GM12864 (cell line): Measurements from ENCODE around the gene NFIA.

Experiments
- DNase-seq: peaks from one replicate; pipeline ENCODE4 v3.0.0-alpha.2; 2011; ENCODE audit warnings: low read depth
- H3K4me3 ChIP-seq: 2 replicates; pipeline ENCODE4 v1.5.1; 2011; ENCODE audit warnings: mild to moderate bottlenecking, low read depth, low read length, control low read depth
- TF ChIP-seq, protein P1 (sequence below): IDR thresholded peaks from 2 replicates; pipeline ENCODE4 v1.5.1; 2011; ENCODE audit warnings: low read depth, mild to moderate bottlenecking, moderate library complexity, low read length, control low read depth, inconsistent platforms; ENCODE audit errors: missing control alignments

The NFIA gene

DNA sequence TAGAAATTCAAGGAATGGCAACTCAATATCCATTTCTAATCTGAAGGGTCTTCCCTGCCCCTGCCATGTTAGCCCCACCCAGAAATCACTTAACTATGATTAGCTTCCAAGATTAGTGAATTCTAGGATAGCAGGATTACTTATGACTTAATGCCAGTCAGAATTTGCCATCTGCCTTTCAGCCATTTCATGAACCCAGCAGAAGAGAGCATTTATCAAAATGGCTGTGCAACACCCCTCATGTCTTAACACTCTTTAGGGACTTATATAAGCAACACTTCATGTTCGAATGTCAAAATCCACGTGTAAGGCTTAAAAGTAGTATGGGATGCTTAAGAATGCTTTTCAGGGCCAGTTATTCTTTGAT is 288.5 kb downstream of the NFIA start:
- no peak for DNase-seq
- TF ChIP-seq, protein P1, sequence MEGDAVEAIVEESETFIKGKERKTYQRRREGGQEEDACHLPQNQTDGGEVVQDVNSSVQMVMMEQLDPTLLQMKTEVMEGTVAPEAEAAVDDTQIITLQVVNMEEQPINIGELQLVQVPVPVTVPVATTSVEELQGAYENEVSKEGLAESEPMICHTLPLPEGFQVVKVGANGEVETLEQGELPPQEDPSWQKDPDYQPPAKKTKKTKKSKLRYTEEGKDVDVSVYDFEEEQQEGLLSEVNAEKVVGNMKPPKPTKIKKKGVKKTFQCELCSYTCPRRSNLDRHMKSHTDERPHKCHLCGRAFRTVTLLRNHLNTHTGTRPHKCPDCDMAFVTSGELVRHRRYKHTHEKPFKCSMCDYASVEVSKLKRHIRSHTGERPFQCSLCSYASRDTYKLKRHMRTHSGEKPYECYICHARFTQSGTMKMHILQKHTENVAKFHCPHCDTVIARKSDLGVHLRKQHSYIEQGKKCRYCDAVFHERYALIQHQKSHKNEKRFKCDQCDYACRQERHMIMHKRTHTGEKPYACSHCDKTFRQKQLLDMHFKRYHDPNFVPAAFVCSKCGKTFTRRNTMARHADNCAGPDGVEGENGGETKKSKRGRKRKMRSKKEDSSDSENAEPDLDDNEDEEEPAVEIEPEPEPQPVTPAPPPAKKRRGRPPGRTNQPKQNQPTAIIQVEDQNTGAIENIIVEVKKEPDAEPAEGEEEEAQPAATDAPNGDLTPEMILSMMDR = no peak
- H3K4me3 ChIP-seq = no peak overlapping the region

DNA sequence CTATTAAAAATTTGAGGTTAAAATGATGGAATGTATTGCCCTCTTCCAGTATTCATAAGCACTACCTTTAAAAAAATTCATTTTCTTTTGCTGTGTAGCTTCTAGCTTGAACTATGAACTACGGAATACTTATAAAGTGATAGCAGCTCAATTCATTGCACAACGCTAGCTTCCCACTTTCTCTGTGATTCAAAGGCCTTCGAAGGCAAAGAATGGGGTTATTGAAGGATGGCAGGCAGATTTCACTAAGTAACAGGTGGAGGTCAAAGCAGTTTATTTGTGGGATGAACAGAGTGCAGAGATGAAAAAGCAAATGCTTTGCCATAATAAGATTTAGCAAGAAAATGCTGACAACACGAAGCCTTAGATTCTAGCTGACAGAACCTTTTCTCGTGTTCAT is 290.6 kb downstream of the NFIA start:
- DNase-seq = no peak
- H3K4me3 ChIP-seq = no peak overlapping the region
- TF ChIP-seq, protein P1 = no peak

DNA sequence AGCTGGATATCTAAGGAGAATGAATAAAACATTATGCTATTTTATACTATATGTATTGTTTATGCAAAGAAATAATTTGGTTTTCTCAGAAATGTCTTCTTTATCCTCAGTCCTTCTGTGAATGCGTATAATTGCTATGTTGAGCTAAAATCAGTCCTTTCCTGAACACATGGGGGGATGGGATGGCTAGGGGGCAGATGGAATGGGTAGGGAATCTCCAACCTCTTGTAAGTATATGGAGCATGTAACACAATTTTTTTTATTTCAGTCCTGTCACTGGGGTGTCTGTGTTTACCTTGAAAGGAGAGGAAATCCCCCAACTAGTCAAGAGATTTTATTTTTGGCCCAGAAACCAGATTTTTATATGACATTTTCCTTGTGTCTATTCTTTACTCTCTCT is 291.8 kb downstream of the NFIA start:
- no peak overlapping the region for H3K4me3 ChIP-seq
- TF ChIP-seq, protein P1 = no peak
- no peak for DNase-seq

DNA sequence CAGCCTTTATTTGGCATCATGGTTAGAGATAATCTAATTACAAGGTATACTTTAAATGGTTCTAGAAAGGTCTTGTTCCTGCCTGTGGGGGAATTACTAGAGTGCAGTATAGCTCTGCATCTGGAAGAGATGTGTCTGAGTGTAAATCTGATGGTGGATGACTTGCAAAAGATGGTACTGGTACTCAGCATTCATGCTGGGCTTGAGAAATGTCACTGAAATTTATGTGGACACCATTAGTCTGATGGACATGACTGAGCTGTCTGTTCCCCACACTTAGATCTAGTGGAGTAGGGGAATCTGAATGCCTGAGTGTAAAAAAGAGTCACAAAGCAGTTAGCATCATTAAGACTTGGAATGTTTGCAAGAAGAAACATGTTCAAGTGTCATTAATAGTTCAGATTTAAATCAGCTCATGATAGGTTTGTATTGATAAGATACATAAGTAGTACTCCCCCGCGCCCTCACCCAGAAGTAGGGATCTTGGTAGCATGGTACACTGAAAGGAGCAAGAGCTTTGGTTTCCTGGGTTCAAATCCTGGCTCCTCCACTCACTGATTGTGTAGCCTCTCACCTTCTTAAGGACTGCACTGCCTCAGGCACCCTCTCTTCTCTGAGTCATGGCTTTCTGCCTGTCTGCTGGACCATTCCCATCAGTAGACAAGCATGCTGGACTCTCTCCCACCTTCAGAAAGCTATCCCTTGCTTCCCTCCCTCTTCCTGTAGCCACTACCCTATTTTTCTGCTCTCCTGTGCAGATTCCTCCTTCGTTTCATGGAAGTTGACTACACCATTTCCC is 292.9 kb downstream of the NFIA start:
- no peak overlapping the region for H3K4me3 ChIP-seq
- TF ChIP-seq, protein P1 = no peak

DNA sequence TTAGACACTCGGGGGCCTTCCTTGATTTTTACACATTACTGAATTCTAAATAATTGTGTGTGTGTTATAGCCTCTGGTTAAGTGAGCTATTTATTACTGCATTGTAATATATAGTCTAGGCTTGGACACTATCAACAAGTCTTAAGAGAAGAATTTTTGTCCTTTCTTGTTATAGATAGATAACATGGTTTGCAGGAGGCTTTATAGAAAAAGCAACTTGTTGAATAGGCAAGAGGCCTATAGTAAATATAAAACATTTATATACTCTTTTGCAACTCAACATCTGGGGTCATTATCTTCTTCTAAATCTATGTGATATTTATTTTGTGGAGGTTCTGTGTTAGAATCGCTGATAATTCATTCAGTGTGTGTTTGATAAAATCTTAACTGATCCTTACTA is 293.8 kb downstream of the NFIA start:
- DNase-seq = no peak
- TF ChIP-seq, protein P1 = no peak
- no peak overlapping the region for H3K4me3 ChIP-seq

More for the DNA sequence above, 292.9 kb downstream of the NFIA start:
- DNase-seq = no peak

GRCh38 chr1:61377242-61377958 is 295.0 kb downstream of the NFIA start:
- H3K4me3 ChIP-seq = no peak overlapping the region
- TF ChIP-seq, protein P1 = no peak
- DNase-seq = no peak
